Panc1 (cell line): ENCODE measurements around the gene DKK2. TPM values are rescaled to one million over a fixed set of nuclear protein-coding genes. Genes with fewer than 3 reads are reported as not detected.

Experiments
- ATAC-seq: fragments of 200-7000 bp; cut with Tn5 transposase; 2 replicates; pipeline ENCODE4 v1.9.1; 2020; ENCODE audit warnings: mild to moderate bottlenecking, moderate library complexity
- BruUV-seq: library from RNA; stranded (reverse); fragments of 400-500 nt; replicated peaks from 2 replicates; lab custom pipeline; 2021; lab: Mats Ljungman, UMichigan
- CTCF ChIA-PET: fragments of 300-600 bp; sonication (Branson Sonifier 250); formaldehyde crosslinking; loops from one replicate; lab custom pipeline; 2022; ENCODE audit warnings: antibody characterized with exemption; lab: Charles Lee
- POLR2A ChIA-PET: fragments of 300-600 bp; sonication (Branson Sonifier 250); formaldehyde crosslinking; loops from one replicate; lab custom pipeline; 2022; ENCODE audit warnings: antibody characterized with exemption; lab: Charles Lee
- DNase-seq: peaks from one replicate; pipeline ENCODE4 v3.0.0-alpha.2; 2010; ENCODE audit warnings: low read depth, low spot score
- H3K27ac ChIP-seq: 2 replicates; pipeline ENCODE4 v1.5.1; 2011; ENCODE audit warnings: mild to moderate bottlenecking, low read length, inconsistent platforms
- H3K27me3 ChIP-seq: fragments of 200-500 bp; sonication (Bioruptor generic); 2 replicates; pipeline ENCODE4 v1.6.0; 2014; ENCODE audit warnings: low read length, inconsistent platforms; ENCODE audit not compliant: control insufficient read depth, insufficient read depth
- H3K36me3 ChIP-seq: fragments of 200-500 bp; sonication (Bioruptor generic); 2 replicates; pipeline ENCODE4 v1.5.1; 2014; ENCODE audit warnings: inconsistent platforms, mild to moderate bottlenecking, low read length, moderate library complexity; ENCODE audit not compliant: control insufficient read depth, insufficient read depth
- H3K4me1 ChIP-seq: 2 replicates; pipeline ENCODE4 v1.5.1; 2011; ENCODE audit warnings: inconsistent platforms, mild to moderate bottlenecking, low read length, moderate library complexity; ENCODE audit not compliant: control insufficient read depth, insufficient read depth
- H3K4me3 ChIP-seq, 2 experiments: 2 replicates each; pipeline ENCODE4 v1.5.1; 2011 to 2012; ENCODE audit warnings: low read depth in 2 of 2, low read length in 2 of 2, mild to moderate bottlenecking in 2 of 2, inconsistent platforms in 1 of 2, moderate library complexity in 1 of 2
- H3K9me3 ChIP-seq: fragments of 200-500 bp; sonication (Bioruptor generic); 2 replicates; pipeline ENCODE4 v1.5.1; 2014; ENCODE audit warnings: low read depth, mild to moderate bottlenecking, inconsistent platforms, low read length, moderate library complexity; ENCODE audit not compliant: control insufficient read depth, insufficient read depth
- CTCF ChIP-seq: fragments of 450-650 bp; IDR thresholded peaks from 2 replicates; pipeline ENCODE4 v1.5.1; 2017; ENCODE audit warnings: mild to moderate bottlenecking
- POLR2AphosphoS5 ChIP-seq: IDR thresholded peaks from 2 replicates; pipeline ENCODE4 v1.6.1; 2012; ENCODE audit warnings: mild to moderate bottlenecking, low read depth, low read length, moderate library complexity
- REST ChIP-seq, 2 experiments: IDR thresholded peaks; 2 replicates each; pipeline ENCODE4 v1.6.1; 2011 to 2012; ENCODE audit warnings: low read depth in 2 of 2, control low read depth in 1 of 2, low read length in 1 of 2, mild to moderate bottlenecking in 1 of 2, moderate library complexity in 1 of 2; ENCODE audit not compliant: insufficient read depth in 1 of 2
- SIN3A ChIP-seq: IDR thresholded peaks from 2 replicates; pipeline ENCODE4 v1.6.1; 2012; ENCODE audit warnings: low read depth, mild to moderate bottlenecking, low read length, moderate library complexity, borderline replicate concordance; ENCODE audit not compliant: insufficient read depth
- TCF7L2 ChIP-seq: IDR thresholded peaks from 2 replicates; pipeline ENCODE4 v1.6.1; 2011; ENCODE audit warnings: mild to moderate bottlenecking, low read depth, low read length, inconsistent platforms
- in situ Hi-C: cut with HindIII; loops from 2 replicates; pipeline ENCODE4 v1.10.0; 2016; ENCODE audit warnings: low sequenced_read_pairs, low pct_unique_long_range_greater_than_20kb
- intact Hi-C: fragments of 100-400 bp; cut with micrococcal nuclease; formaldehyde crosslinking; loops from one replicate; pipeline ENCODE4 v1.10.0; 2022; ENCODE audit not compliant: unreplicated experiment
- total RNA-seq: library from RNA; stranded (reverse); gene quantifications from one replicate; pipeline ENCODE4 v1.2.1, GENCODE V29; 2021; ENCODE audit not compliant: unreplicated experiment

Gene DKK2
- total RNA-seq, 1 experiment from 2014 or later, result not detected

- Histone ChIP-seq H3K4me1 (no peaks in the 10 kb centered on the region), H3K9me3 (no peaks in the 10 kb centered on the region), H3K36me3 (no peaks in the 10 kb centered on the region), H3K4me3 (no peak overlapping the region), H3K27me3 (no peaks in the 10 kb centered on the region), H3K27ac (no peak overlapping the region)
- BruUV-seq, result no TSS peak
- DNase-seq (no peak), ATAC-seq (no peak)
- TF ChIP-seq CTCF (no peak), POLR2AphosphoS5 (no peak), SIN3A (no peak), TCF7L2 (no peak), REST (IDR thresholded peaks at IDR 0.05; ENCODE audit: insufficient read depth in 1 of 2, low read depth in 2 of 2, low read length in 1 of 2) (no peak)
- in situ Hi-C loops, result no loop called here
- ChIA-PET CTCF (no interaction called here), POLR2A (no interaction called here)
- intact Hi-C loops, result no loop called here
Observed at GRCh38 chr4:107009196-107009968, 26.7 kb downstream of the DKK2 start.

GRCh38 chr4:107008115-107008514 is 28.0 kb downstream of the DKK2 start:
- H3K36me3 ChIP-seq, result no peaks in the 10 kb centered on the region
- H3K27me3 ChIP-seq, result no peaks in the 10 kb centered on the region
- no peak overlapping the region for H3K4me3 ChIP-seq
- ChIA-PET POLR2A (no interaction called here), CTCF (no interaction called here)
- H3K4me1 ChIP-seq, result no peaks in the 10 kb centered on the region
- ATAC-seq (no peak), DNase-seq (no peak)
- H3K27ac ChIP-seq, result no peak overlapping the region
- BruUV-seq, result no TSS peak
- H3K9me3 ChIP-seq, result no peaks in the 10 kb centered on the region
- in situ Hi-C loops (no loop called here), intact Hi-C loops (no loop called here)
- TF ChIP-seq CTCF (no peak), SIN3A (no peak), TCF7L2 (no peak), REST (IDR thresholded peaks at IDR 0.05; ENCODE audit: insufficient read depth in 1 of 2, low read depth in 2 of 2, low read length in 1 of 2) (no peak), POLR2AphosphoS5 (no peak)
